IMR-90 (cell line): ENCODE data around the gene SYT6. TPM values are rescaled to one million over a fixed set of nuclear protein-coding genes. Genes with fewer than 3 reads are reported as not detected.

Source experiments
- ATAC-seq: fragments of 200-7000 bp; cut with Tn5 transposase; 2 replicates; pipeline ENCODE4 v1.9.1; 2020; ENCODE audit warnings: low read depth, mild to moderate bottlenecking, moderate library complexity
- BruUV-seq: library from RNA; stranded (reverse); fragments of 400-500 nt; replicated peaks from 2 replicates; lab custom pipeline; 2021; lab: Mats Ljungman, UMichigan
- CTCF ChIA-PET: fragments of 300-600 bp; formaldehyde crosslinking; extraction: SDS; loops from one replicate; lab custom pipeline; 2021; ENCODE audit warnings: antibody characterized with exemption; lab: Yijun Ruan, JAX
- POLR2A ChIA-PET: fragments of 300-600 bp; sonication (Branson Sonifier 250); formaldehyde crosslinking; loops from one replicate; lab custom pipeline; 2022; ENCODE audit warnings: antibody characterized with exemption; ENCODE audit not compliant: unreplicated experiment; lab: Charles Lee
- DNase-seq: peaks from one replicate; pipeline ENCODE4 v3.0.0; 2013
- H2AFZ ChIP-seq: replicated peaks from 2 replicates; pipeline ENCODE3; 2013; ENCODE audit warnings: low read length, mild to moderate bottlenecking; ENCODE audit not compliant: poor library complexity
- H2AK5ac ChIP-seq: 2 replicates; pipeline ENCODE4 v1.6.1; 2013; ENCODE audit warnings: low read depth, low read length, inconsistent platforms
- H2AK9ac ChIP-seq: replicated peaks from 2 replicates; pipeline ENCODE3; 2013; ENCODE audit warnings: mild to moderate bottlenecking, low read depth, low read length, moderate library complexity; ENCODE audit not compliant: poor library complexity
- H2BK120ac ChIP-seq: 2 replicates; pipeline ENCODE4 v1.6.1; 2013; ENCODE audit warnings: low read depth, low read length, inconsistent platforms
- H2BK15ac ChIP-seq: 3 replicates; pipeline ENCODE4 v1.6.1; 2013; ENCODE audit warnings: low read depth, low read length, inconsistent platforms
- H2BK20ac ChIP-seq: 2 replicates; pipeline ENCODE4 v1.6.1; 2013; ENCODE audit warnings: low read depth, mild to moderate bottlenecking, inconsistent platforms, low read length, moderate library complexity
- H2BK5ac ChIP-seq: 2 replicates; pipeline ENCODE4 v1.6.1; 2013; ENCODE audit warnings: mild to moderate bottlenecking, low read depth, low read length, inconsistent platforms; ENCODE audit not compliant: poor library complexity, severe bottlenecking
- H3K14ac ChIP-seq: replicated peaks from 2 replicates; pipeline ENCODE4 v1.6.1; 2013; ENCODE audit warnings: low read depth, low read length, inconsistent platforms
- H3K18ac ChIP-seq: 2 replicates; pipeline ENCODE4 v1.6.1; 2013; ENCODE audit warnings: low read depth, low read length, control low read depth
- H3K23ac ChIP-seq: 2 replicates; pipeline ENCODE4 v1.6.1; 2013; ENCODE audit warnings: low read depth, low read length, inconsistent platforms
- H3K27ac ChIP-seq: 2 replicates; pipeline ENCODE4 v1.5.1; 2013; ENCODE audit warnings: mild to moderate bottlenecking, control low read depth, low read length; ENCODE audit not compliant: insufficient read depth
- H3K27me3 ChIP-seq: 2 replicates; pipeline ENCODE4 v1.6.1; 2013; ENCODE audit warnings: low read length; ENCODE audit not compliant: control insufficient read depth, insufficient read depth
- H3K36me3 ChIP-seq: 2 replicates; pipeline ENCODE4 v1.6.1; 2013; ENCODE audit warnings: low read length, mixed read lengths; ENCODE audit not compliant: control insufficient read depth, insufficient read depth
- H3K4ac ChIP-seq: 2 replicates; pipeline ENCODE4 v1.6.1; 2013; ENCODE audit warnings: low read depth, low read length, inconsistent platforms
- H3K4me1 ChIP-seq: 2 replicates; pipeline ENCODE4 v1.6.1; 2013; ENCODE audit warnings: low read length, mixed read lengths; ENCODE audit not compliant: control insufficient read depth, insufficient read depth
- H3K4me2 ChIP-seq: 2 replicates; pipeline ENCODE4 v1.6.1; 2013; ENCODE audit warnings: low read depth, mild to moderate bottlenecking, control low read depth, low read length, moderate library complexity
- H3K4me3 ChIP-seq: 2 replicates; pipeline ENCODE4 v1.5.1; 2013; ENCODE audit warnings: low read depth, mild to moderate bottlenecking, control low read depth, low read length, moderate library complexity; ENCODE audit not compliant: insufficient read depth
- H3K56ac ChIP-seq: 2 replicates; pipeline ENCODE4 v1.6.1; 2013; ENCODE audit warnings: low read length, inconsistent platforms; ENCODE audit not compliant: insufficient read depth; ENCODE audit errors: extremely low read depth
- H3K79me1 ChIP-seq, 2 experiments: 2 replicates each; pipeline ENCODE4 v1.6.1; 2013; ENCODE audit warnings: low read length in 2 of 2, inconsistent platforms in 1 of 2, low read depth in 1 of 2
- H3K9ac ChIP-seq: 2 replicates; pipeline ENCODE4 v1.6.1; 2013; ENCODE audit warnings: low read depth, low read length, control low read depth
- H3K9me1 ChIP-seq: 2 replicates; pipeline ENCODE4 v1.6.1; 2013; ENCODE audit warnings: low read length, inconsistent platforms; ENCODE audit not compliant: insufficient read depth
- H3K9me3 ChIP-seq: 2 replicates; pipeline ENCODE4 v1.6.1; 2013; ENCODE audit warnings: low read length; ENCODE audit not compliant: control insufficient read depth, insufficient read depth
- H4K20me1 ChIP-seq: 2 replicates; pipeline ENCODE4 v1.6.1; 2013; ENCODE audit warnings: low read length, inconsistent platforms; ENCODE audit not compliant: insufficient read depth
- H4K5ac ChIP-seq: 2 replicates; pipeline ENCODE4 v1.6.1; 2013; ENCODE audit warnings: mild to moderate bottlenecking, low read depth, low read length, control low read depth
- H4K8ac ChIP-seq, 2 experiments: 2 replicates each; pipeline ENCODE4 v1.6.1; 2013; ENCODE audit warnings: low read depth in 2 of 2, low read length in 2 of 2, control low read depth in 1 of 2, inconsistent platforms in 1 of 2
- H4K91ac ChIP-seq: 2 replicates; pipeline ENCODE4 v1.6.1; 2013; ENCODE audit warnings: low read depth, low read length, inconsistent platforms; ENCODE audit not compliant: insufficient read depth
- BHLHE40 ChIP-seq: fragments of 150-350 bp; IDR thresholded peaks from 2 replicates; pipeline ENCODE4 v1.6.1; 2016; ENCODE audit warnings: mild to moderate bottlenecking, low read depth, low read length
- CEBPB ChIP-seq: IDR thresholded peaks from 2 replicates; pipeline ENCODE4 v1.6.1; 2012; ENCODE audit warnings: low read depth, low read length, improper control_type of control experiment
- CHD1 ChIP-seq: IDR thresholded peaks from 2 replicates; pipeline ENCODE4 v1.6.1; 2012; ENCODE audit warnings: low read depth, low read length, improper control_type of control experiment
- FOS ChIP-seq: fragments of 150-350 bp; IDR thresholded peaks from 2 replicates; pipeline ENCODE4 v1.6.1; 2016; ENCODE audit warnings: low read depth, low read length
- MXI1 ChIP-seq: IDR thresholded peaks from 2 replicates; pipeline ENCODE4 v1.6.1; 2012; ENCODE audit warnings: low read depth, mild to moderate bottlenecking, low read length, moderate library complexity, borderline replicate concordance
- NFE2L2 ChIP-seq: fragments of 150-350 bp; IDR thresholded peaks from 2 replicates; pipeline ENCODE4 v1.6.1; 2016; ENCODE audit warnings: low read depth, mild to moderate bottlenecking, low read length
- POLR2A ChIP-seq: IDR thresholded peaks from 2 replicates; pipeline ENCODE4 v1.6.1; 2012; ENCODE audit warnings: mild to moderate bottlenecking, low read depth, low read length
- RAD21 ChIP-seq: IDR thresholded peaks from 2 replicates; pipeline ENCODE4 v1.6.1; 2012; ENCODE audit warnings: low read length, improper control_type of control experiment
- RCOR1 ChIP-seq: IDR thresholded peaks from 2 replicates; pipeline ENCODE4 v1.6.1; 2012; ENCODE audit warnings: mild to moderate bottlenecking, low read length, improper control_type of control experiment; ENCODE audit not compliant: insufficient replicate concordance
- RFX5 ChIP-seq: IDR thresholded peaks from 2 replicates; pipeline ENCODE4 v1.8.0; 2012; ENCODE audit warnings: low read depth, mild to moderate bottlenecking, low read length, moderate library complexity
- SMC3 ChIP-seq: fragments of 150-350 bp; IDR thresholded peaks from 2 replicates; pipeline ENCODE4 v1.6.1; 2016; ENCODE audit warnings: low read depth, mild to moderate bottlenecking, antibody characterized with exemption, low read length, moderate library complexity
- WGBS, 2 experiments: methylation state at CpG; one replicate each; pipeline versions ENCODE4 v1.1.5 to v1.1.7; 2013; ENCODE audit warnings: missing lambda C conversion rate in 2 of 2; ENCODE audit not compliant: insufficient read length in 1 of 2; ENCODE audit errors: extremely low coverage in 2 of 2; 5-methylcytosine and 5-hydroxymethylcytosine counted together
- dilution Hi-C: fragments of 300-500 bp; cut with HindIII; formaldehyde crosslinking; loops from one replicate; pipeline ENCODE4 v1.14.3; 2018; ENCODE audit warnings: low sequenced_read_pairs; ENCODE audit not compliant: unreplicated experiment
- in situ Hi-C: fragments of 300-500 bp; cut with MboI; formaldehyde crosslinking; loops from 3 replicates; pipeline ENCODE4 v1.14.3; 2019; ENCODE audit warnings: low sequenced_read_pairs, inconsistent platforms, mixed read lengths
- intact Hi-C: fragments of 100-400 bp; cut with micrococcal nuclease; formaldehyde crosslinking; loops from 2 replicates; pipeline ENCODE4 v1.10.0; 2022
- polyA plus RNA-seq, 3 experiments: library from polyadenylated mRNA; depleted of rRNA; stranded (reverse); fragments of >200 nt; gene quantifications; 2 replicates each; pipeline ENCODE4 v1.2.3, GENCODE V29; 2012; ENCODE audit warnings: low replicate concordance in 1 of 3
- total RNA-seq: library from RNA; depleted of rRNA; stranded (reverse); fragments of >200 nt; gene quantifications from 2 replicates; pipeline ENCODE4 v1.2.3, GENCODE V29; 2012
- TF ChIP-seq, protein P1 (sequence below): fragments of 150-350 bp; IDR thresholded peaks from 2 replicates; pipeline ENCODE4 v1.6.1; 2016; ENCODE audit warnings: low read depth, mild to moderate bottlenecking, low read length, moderate library complexity, borderline replicate concordance

The SYT6 gene
- total and polyA plus RNA-seq, 2 of the 4 experiments (the other 2 are of a cell fraction): not detected

GRCh38 chr1:114128293-114128692 is 25.4 kb downstream of the SYT6 start:
- no peaks in the 10 kb centered on the region for H3K79me1 ChIP-seq
- no peak overlapping the region for H2AK9ac ChIP-seq
- no peak overlapping the region for H2BK15ac ChIP-seq
- H3K9ac ChIP-seq: no peak overlapping the region
- no peak overlapping the region for H2BK5ac ChIP-seq
- no peak overlapping the region for H3K4me3 ChIP-seq
- H4K8ac ChIP-seq: no peak overlapping the region
- in situ Hi-C loops: no loop called here
- no peaks in the 10 kb centered on the region for H3K4me1 ChIP-seq
- H3K36me3 ChIP-seq: no peaks in the 10 kb centered on the region
- no peak overlapping the region for H4K91ac ChIP-seq
- intact Hi-C loops: no loop called here
- WGBS, 2 experiments: 63% methylated on average over 6 of the region's 6 CpGs; no CpG with 5 or more reads in 1 of the 2 experiments
- no peaks in the 10 kb centered on the region for H3K9me3 ChIP-seq
- no peak overlapping the region for H3K4me2 ChIP-seq
- no peaks in the 10 kb centered on the region for H4K20me1 ChIP-seq
- DNase-seq (no peak), ATAC-seq (no peak)
- POLR2A ChIA-PET: interaction anchor here (0.6 kb wide), 1 partner anchor 1094 kb away, joined by 5 read pairs; no protein-coding TSS in a partner anchor
- H3K18ac ChIP-seq: no peak overlapping the region
- CTCF ChIA-PET: no interaction called here
- H2AFZ ChIP-seq: peak overlapping the region; percentile 53
- no peaks in the 10 kb centered on the region for H3K9me1 ChIP-seq
- H2AK5ac ChIP-seq: no peak overlapping the region
- no peak overlapping the region for H2BK20ac ChIP-seq
- no peak overlapping the region for H4K5ac ChIP-seq
- no peak overlapping the region for H3K27ac ChIP-seq
- no peak overlapping the region for H3K14ac ChIP-seq
- no peak overlapping the region for H3K4ac ChIP-seq
- H2BK120ac ChIP-seq: no peak overlapping the region
- TF ChIP-seq RAD21 (no peak), CHD1 (no peak), RCOR1 (no peak), RFX5 (no peak), POLR2A (no peak), NFE2L2 (no peak), BHLHE40 (no peak), MXI1 (no peak), FOS (no peak), CEBPB (no peak), SMC3 (no peak)
- TF ChIP-seq, protein P1, sequence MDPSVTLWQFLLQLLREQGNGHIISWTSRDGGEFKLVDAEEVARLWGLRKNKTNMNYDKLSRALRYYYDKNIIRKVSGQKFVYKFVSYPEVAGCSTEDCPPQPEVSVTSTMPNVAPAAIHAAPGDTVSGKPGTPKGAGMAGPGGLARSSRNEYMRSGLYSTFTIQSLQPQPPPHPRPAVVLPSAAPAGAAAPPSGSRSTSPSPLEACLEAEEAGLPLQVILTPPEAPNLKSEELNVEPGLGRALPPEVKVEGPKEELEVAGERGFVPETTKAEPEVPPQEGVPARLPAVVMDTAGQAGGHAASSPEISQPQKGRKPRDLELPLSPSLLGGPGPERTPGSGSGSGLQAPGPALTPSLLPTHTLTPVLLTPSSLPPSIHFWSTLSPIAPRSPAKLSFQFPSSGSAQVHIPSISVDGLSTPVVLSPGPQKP: no peak
- BruUV-seq: no TSS peak
- dilution Hi-C loops: no loop called here
- no peak overlapping the region for H3K56ac ChIP-seq
- H3K23ac ChIP-seq: no peak overlapping the region
- H3K27me3 ChIP-seq: peaks cover 6% of the 10 kb centered on the region
